ENCODE data around the gene RSRC1.

DNA sequence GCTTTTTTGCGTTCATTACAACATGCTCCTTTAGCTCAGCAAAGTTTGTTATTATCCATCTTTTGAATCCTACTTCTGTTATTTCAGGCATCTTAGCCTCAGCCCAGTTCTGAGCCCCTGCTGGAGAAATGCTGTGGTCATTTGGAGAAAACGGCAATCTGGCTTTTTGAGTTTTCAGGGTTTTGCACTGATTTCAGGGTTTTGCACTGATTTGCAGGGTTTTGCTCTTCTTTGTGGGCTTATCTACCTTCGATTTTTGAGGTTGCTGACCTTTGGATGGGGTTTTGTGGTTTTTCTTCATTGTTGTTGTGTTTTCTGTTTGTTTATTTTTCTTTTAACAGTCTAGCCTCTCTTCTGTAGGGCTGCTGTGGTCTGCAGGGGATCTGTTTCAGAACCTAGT lies 137.4 kb downstream of the RSRC1 start:
- TF ChIP-seq, protein P1, sequence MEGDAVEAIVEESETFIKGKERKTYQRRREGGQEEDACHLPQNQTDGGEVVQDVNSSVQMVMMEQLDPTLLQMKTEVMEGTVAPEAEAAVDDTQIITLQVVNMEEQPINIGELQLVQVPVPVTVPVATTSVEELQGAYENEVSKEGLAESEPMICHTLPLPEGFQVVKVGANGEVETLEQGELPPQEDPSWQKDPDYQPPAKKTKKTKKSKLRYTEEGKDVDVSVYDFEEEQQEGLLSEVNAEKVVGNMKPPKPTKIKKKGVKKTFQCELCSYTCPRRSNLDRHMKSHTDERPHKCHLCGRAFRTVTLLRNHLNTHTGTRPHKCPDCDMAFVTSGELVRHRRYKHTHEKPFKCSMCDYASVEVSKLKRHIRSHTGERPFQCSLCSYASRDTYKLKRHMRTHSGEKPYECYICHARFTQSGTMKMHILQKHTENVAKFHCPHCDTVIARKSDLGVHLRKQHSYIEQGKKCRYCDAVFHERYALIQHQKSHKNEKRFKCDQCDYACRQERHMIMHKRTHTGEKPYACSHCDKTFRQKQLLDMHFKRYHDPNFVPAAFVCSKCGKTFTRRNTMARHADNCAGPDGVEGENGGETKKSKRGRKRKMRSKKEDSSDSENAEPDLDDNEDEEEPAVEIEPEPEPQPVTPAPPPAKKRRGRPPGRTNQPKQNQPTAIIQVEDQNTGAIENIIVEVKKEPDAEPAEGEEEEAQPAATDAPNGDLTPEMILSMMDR (IDR thresholded peaks at IDR 0.05) = no peak
- no peak for TF ChIP-seq POLR2AphosphoS5 (IDR thresholded peaks at IDR 0.05; ENCODE audit: low read depth, low read length)
- TF ChIP-seq SIN3A (IDR thresholded peaks at IDR 0.05; ENCODE audit: borderline replicate concordance, insufficient read depth, low read depth, low read length) = no peak
